ENCODE data around the gene TMEM243.
"Not testable (repeated sequence)": the region's sequence is repeated elsewhere in the genome, so short reads cannot be mapped to it uniquely, and the experiment has no call there.

TMEM243 gene, protein sequence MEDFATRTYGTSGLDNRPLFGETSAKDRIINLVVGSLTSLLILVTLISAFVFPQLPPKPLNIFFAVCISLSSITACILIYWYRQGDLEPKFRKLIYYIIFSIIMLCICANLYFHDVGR
- 63.8 reads per million, percentile 74 among the genes with 10 or more reads in this experiment for total RNA-seq

DNA sequence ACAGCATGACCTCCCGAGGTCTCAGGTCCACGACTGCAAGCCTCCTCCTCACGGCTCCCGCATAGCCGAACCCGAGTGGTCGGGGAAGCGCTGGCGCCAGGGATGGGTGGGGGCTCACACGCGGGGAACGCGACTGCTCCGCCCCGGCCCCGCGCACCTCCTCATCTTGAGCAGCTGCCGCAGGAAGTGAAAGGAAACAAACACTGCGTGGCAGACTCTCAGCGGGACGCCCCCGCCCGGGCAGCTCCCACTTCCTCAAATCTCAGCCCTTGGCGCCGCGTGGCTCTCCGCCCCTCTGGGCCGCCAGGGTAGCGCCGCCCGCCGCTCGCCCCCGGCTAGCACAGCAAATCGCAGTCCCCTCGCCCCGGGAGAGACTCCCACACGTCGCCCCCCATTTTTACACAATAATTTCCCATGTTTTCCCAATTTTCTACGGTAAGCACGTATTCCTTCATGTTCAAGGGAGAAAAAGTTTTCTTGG lies at the start of gene TMEM243:
Gene TMEM243, minus strand, starts transcription at position 188 of the 481 bp plus-strand sequence. CDS start 229 bp downstream, outside the sequence.
- peak; percentile 85 for DNase-seq

DNA sequence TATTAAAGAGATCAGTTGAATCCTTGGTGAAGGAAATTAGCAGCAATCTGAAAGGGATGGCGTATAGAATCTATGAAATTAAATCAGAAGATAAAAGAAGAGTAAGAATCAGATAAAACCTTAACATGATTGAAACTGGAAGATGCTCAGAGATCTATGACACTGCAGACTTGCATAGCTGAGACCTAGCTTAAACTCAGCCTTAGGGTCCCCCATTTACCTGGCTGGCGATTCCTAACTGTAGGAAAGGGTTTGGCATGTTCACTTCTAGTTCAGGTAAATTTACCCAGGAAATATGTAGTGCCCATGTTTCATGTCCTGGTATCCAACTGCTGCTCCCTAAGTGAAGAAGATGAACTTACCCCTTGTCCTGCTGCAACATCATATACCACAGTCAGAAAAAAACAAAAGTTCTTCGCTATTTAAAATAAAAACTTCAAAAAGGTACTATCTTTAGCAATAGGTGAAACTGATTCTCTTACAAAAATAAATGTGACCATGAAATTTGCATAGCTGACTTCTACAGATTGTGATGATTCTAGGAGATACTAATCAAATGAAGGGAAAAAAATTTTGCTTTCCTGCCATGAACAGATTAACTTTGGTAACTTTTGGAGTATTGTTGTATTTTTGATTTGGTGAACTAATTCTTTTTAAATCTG lies 47.8 kb upstream of the TMEM243 start:
- no peak for DNase-seq

DNA sequence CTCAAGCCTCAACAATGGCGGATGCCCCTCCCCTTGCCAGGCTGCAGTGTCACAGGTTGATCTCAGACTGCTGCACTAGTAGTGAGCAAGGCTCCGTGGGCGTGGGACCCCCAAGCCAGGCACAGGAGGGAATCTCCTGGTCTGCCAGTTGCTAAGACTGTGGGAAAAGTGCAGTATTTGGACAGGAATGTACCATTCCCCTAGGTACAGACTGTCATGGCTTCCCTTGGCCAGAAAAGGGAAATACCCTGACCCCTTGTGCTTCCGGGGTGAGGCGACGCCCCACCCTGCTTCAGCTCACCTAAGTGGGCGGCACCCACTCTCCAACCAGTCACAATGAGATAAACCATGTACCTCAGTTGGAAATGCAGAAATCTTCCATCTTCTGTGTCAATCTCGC lies 44.0 kb upstream of the TMEM243 start:
- DNase-seq, result no peak

DNA sequence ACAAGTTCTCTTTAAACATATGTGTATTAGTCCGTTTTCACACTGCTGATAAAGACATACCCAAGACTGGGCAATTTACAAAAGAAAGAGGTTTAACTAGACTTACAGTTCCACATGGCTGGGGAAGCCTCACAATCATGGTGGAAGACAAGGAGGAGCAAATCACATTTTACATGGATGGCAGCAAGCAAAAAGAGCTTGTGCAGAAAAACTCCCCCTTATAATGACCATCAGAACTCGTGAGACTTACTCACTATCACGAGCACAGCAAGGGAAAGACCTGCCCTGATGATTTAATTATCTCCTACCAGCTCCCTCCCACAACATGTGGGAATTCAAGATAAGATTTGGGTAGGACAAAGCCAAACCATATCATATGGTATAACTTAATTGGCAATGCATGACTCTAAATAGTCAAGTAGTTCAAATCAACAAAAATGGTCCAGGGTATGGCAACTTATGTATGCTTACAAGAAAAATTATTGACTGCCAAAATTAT lies 34.1 kb upstream of the TMEM243 start:
- DNase-seq, result no peak

DNA sequence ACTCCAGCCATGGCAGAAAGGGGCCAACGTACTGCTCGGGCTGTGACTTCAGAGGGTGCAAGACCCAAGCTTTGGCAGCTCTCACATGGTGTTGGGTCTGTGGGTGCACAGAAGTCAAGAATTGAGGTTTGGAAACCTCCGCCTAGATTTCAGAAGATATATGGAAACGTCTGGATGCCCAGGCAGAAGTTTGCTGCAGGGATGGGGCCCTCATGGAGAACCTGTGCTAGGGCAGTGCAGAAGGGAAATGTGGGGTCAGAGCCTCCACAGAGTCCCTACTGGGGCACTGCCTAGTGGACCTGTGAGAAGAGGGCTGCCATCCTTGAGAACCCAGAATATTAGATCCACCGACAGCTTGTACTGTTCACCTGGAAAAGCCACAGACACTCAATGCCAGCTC lies 26.1 kb upstream of the TMEM243 start:
- not testable (repeated sequence) for DNase-seq

DNA sequence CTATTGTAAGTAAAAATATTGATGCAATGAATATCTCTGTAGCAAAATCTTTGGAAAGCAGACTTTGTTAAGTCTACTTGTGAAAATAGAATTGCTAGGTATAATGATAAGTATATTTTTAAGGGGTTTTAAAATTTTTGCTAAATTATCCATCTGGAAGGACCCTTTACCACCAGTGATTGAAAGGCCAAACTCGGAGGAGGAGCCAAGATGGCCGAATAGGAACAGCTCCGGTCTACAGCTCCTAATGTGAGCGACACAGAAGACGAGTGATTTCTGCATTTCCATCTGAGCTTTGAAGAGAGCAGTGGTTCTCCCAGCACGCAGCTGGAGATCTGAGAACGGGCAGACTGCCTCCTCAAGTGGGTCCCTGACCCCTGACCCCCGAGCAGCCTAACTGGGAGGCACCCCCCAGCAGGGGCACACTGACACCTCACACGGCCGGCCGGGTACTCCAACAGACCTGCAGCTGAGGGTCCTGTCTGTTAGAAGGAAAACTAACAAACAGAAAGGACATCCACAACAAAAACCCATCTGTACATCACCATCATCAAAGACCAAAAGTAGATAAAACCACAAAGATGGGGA lies 19.0 kb upstream of the TMEM243 start:
- DNase-seq, result not testable (repeated sequence)

DNA sequence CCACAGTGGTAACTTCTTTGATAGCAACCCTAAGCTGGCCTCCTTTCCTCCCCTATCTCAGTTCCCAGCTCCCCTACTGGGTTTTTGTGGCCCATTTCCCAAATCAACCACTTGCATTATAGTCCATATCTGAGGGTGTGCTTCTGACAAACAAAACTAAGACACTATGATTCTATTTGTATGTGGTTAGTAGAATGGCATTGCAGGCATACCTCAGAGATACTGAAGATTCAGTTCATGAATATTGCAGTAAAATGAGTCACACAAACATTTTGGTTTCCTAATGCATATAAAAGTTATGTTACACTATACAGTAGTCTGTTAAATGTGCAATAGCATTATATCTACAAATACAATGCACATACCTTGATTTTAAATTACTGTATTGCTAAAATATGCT lies 15.4 kb upstream of the TMEM243 start:
- DNase-seq, result no peak

DNA sequence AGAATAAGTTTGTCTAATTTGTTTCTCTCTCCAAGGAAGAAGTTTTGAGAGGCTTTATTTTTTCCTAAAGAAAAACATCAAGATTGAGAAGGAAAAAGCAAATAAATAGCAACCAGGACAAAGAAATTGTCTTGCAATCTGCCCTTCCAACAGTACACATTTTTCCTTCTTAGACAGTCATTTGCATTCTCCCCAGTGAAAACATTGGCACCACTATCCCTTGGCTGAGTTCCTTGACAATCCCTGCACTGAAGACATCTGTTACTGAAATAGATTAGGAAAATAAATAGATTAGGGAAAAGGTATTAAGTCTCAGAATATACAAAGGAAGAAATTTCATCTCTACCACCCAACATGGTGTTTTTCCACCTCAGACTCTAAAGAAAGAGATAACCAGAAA lies 12.2 kb upstream of the TMEM243 start:
- no peak for DNase-seq

DNA sequence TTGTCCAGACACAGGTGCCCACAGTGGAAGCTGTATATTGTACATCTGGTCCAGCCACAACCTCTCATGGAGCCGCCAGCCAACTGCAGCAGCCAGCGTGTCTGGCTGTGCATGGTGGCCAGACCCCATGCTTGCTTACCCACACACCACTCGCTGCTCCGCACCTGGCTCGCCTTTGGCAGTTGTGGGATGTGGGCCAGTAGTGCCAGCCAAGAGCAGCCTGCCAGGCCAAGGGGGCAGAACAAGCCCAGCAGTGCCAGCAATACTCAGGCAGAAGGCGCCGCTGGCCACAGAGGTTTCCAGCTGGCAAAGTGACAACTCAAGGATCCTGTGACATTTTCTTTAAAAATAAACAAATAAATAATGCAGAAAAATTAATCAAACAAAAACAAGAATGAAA lies 11.7 kb upstream of the TMEM243 start:
- DNase-seq, result no peak

DNA sequence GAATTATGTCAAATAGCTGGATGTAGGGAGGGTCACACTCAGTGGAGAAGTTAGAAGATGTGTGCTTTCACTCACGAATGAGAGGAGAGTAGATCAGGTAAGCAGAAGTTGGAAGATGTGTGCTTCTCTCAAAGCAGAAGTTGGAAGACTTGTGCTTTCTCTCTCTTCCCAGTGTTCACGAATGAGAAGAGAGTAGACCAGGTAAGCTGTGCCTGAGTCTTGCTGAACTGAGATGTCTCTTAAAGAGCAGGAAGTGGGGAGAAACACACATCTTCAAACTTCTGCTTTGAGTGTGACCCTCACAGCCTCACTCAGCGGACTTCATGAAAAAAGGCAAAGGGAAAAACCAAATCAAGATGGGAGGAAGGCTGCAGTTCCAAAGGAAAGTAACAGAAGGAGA lies 7.0 kb upstream of the TMEM243 start:
- DNase-seq, result no peak

DNA sequence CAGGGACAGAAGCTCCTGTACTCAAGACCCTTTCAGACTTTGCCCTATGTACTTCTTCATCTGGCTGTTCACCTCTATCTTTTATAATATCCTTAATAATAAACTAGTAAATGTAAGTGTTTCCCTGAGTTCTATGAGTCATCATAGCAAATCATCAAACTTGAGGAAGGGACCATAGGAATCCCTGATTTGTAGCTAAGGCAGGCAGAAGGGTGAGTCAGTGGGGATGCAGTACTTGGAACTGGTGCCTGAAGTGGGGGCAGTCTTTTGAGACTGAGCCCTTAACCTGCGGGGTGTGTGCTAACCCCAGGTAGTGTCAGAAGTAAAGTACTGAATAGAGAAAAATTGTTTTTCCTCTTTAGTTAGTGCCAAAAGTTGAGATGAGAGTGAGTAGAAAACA lies 6.2 kb upstream of the TMEM243 start:
- DNase-seq, result no peak

DNA sequence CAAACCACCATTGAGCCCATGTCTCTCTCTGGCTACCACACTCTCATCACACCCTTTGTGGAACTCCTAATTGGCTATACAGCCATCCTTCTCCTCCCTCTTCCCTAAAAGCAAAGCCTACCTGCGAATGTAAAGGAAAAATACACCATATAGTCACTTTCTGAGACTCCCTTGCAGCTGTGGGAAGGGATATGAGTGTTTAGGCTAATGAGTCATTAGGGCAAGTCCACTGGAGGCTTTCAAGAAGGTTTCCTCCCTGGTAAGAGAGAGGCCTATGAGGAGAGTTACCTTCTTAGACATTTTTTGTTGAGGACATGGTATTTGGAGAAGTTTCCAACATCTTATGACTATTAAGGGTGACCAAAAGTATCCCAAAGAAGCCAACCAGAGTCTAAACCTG lies 4.1 kb upstream of the TMEM243 start:
- DNase-seq, result no peak

DNA sequence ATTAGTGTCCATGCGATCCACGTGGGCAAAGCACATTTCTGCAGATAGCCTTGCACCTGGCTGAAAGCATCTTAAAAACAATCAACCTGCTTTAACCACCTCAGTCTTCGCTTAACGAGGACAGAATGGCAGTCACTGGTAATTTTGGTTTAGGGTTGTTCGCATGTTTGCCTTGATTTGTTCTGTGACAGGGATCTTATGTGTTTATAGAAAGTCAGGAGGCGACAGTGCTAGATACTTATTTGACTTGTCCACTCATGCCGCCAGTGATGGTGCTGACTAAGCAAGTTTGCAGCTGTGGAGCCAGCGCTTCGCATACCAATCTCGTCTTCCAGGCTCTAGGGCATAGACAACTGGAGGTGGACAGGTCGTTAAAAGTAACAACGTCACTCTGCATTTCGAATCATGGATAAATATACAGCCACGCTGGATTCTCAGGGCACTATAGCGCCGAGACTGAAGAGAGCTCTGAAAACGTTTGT lies 1.2 kb upstream of the TMEM243 start:
- no peak for DNase-seq

DNA sequence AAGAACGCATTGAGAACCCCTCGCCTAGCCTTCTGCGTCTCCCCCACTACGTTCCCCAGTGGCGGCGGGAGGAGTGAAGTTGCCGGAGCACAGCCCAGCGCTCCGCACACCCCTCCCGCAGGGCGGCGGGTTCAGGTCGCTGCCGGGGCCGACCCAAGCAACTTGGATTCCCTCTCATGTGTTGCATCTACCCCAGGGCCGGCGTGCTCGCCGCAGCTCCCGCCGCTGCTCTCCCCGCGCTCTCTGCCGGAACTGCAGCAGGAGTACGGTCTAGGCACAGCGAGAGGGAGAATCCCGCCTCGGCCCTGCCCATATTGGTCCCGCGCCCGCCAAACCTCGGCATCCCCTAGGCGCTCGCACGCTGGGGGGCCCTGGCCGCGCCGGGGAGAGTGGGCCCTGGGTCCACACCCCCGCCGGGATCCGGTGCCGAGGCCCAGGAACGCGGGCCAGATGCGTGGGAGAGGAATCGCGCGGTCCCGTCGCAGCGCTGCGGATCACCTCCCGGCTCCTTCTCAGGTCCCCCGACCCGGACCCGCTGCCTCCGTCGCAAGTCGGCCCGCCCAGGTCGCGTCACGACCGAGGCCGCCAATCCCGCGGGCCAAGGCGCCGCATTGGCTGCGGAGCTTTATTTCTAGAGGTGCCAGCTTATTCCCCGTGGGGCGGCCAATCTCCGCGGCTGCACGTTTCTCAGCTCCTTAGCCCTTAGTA lies 648 bp upstream of the TMEM243 start:
- DNase-seq, result peak; percentile 77

DNA sequence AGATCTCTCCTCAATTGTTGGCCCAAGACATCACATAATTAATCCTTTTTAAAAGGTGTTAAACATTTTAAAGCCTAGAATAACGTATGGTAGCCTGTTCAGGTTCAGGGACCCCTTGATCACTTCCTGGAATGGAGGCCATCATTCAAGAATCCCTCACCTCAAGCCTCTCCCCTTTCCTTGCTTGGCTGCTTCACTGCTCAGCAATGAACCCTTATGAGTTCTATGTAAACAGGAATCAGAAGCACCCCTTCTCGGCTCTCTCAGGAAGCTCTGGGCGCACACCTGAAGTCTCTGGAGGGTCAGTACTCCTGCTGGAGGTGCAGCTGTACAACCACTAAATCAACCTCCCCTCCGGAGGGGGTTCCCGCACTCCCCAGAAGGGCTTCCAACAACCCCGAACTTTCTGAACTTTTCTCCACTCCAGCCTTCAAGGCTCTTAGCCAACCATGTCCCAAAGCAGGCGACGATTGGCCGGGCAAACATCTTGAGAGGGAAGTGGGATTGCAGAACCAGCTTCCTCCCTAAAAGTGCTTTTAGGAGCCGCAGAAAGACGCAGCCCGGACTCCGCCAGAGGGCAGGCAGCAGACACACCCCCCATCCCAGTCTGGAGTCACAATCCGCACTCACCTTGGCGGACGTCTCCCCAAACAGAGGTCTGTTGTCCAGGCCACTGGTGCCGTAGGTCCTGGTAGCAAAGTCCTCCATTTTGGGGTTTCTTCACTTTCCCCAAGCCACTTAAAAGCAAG lies 562 bp downstream of the TMEM243 start:
- DNase-seq, result peak; percentile 23

DNA sequence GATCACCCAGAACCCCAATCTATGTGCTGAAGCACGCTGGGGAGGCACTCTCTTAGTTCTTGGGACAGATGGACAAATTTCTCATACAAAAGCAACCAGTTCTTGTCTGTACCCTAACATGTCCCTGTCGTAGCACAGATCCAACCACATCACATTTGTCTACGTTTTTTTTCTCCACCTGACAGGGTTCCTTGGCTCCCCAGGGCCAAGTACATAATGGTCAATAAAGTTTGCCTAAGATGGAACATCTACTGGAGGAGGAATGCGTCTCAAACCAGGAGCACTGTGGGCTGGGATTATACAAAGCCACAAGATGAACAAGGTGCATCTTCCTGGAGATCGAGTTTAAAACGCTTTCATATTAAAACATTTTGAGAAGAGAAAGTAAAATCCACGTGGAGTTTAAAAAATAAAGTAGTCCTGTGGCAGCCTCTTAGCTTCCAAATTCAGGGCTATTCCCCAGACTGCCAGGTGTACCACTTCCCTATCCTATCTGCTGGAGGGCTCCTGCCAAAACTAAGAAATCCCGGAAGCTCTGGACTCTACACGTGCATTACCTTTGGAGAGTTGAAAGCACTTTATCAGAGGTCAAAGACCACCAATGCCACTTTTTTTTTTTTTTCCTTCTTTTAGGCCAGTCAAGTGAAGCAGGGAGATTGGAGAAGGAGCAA lies 1.4 kb downstream of the TMEM243 start:
- no peak for DNase-seq

DNA sequence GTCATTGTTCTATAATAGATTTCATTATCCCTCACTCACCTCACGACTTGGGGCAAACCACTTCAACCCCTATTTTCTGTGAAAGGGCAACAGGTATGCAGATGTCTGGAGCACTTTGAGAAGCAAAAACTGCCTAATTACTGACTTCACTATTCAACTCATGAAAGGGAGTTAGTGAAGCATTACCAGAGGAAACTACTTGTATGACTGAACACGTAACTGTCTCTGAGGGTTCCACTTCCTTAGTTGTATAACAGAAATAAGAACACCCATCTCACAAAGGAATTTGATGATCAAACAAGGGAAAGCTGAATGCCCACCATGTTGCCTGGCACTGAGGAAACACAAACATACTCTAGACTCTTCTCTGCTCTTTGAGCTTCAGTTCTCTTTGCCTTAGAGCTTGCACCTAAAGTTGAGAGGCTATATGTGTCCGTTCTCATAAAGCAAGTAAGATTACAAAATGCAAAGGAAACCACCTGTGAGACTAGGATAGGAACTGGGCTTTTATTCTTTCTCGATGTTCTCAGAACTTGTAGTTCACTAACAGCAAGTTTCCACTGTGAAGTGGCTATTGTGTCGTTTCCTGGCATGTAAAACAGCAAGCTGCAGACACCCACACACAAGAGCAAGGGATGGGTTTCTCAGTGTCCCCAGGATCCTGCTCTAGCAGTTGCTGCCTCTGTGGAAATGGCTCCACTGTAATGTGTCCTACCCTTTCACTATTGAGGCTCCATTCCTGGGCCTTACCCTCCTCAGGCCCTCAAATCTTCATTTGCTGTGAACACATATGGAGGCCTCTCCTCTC lies 2.6 kb downstream of the TMEM243 start:
- peak; percentile 14 for DNase-seq

DNA sequence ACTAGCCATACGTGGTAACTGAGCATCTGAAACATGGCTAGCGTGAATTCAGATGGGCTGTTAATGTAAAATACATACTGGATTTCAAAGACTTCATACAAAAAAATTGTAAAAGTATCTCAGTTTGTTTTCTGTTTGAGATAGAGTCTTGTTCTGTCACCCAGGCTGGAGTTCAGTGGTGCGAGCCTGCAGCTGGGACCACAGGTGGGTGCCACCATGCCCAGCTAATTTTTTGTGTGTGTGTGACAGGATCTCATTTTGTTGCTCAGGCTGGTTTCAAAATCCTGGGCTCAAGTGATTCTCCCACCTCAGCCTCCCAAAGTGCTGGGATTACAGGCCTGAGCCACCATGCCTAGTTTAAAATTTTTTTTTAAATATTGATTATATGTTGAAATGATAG lies 4.5 kb downstream of the TMEM243 start:
- no peak for DNase-seq

DNA sequence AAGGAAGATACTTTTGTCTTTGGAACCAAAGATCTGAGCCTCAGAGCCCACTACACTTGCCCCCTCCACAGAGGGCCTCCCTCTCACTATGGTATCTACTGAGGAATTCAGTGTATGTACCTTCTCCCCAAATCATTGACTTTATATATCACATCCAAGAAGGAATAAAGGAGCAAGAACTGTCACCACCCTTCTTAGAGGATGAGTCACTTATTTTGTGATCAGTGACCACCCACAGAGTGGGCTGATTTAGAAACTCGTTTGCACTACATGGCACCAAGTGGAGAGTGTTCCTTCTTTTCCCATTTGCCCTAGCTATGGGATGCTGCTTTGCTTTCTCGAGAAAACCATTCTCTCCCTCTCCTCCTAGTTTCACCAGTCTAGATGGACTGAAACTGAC lies 5.7 kb downstream of the TMEM243 start:
- DNase-seq, result no peak

DNA sequence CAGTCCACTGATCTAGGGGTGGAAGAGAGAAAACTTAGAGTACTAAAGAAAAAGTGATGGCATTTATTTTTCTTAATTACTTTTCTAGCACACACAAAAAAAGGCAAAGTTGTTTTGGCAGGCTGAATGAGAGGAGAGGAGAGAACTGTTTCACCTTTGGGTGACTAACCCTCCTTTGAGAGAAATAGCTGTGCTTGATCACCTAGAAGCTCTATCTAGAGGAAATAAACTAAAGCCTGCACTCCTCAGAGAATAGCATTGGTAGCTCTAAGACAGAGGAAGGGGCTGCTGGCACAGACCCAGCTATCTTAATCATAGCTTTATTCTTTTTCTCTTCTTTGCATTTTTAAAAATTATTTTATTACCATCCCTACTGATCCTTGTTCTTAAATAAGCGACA lies 6.3 kb downstream of the TMEM243 start:
- DNase-seq, result no peak

DNA sequence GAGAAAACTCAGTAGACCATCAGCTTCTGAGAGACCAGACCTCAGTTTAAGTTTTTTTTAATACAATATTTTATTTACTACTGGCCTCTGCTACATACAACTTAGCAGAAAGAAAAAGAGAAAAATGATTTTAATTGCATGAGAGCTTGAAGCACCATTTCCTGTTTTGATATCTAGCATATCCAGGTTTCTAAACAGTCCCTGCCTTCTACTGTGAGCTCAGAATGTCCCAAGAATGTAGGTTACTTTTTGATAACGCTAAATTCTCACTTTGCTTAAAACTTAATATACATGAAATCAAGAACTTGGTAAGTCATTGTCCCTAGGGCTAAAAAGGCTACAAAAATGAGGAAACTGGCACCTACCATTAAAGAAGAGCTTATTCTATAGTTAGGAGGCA lies 7.0 kb downstream of the TMEM243 start:
- no peak for DNase-seq
